Measurements from ENCODE around the gene ATCAY. TPM values are rescaled to one million over a fixed set of nuclear protein-coding genes. Genes with fewer than 3 reads are reported as not detected.

Gene ATCAY
- total RNA-seq, 1 donor from 2014 or later: under 0.01 TPM

DNA sequence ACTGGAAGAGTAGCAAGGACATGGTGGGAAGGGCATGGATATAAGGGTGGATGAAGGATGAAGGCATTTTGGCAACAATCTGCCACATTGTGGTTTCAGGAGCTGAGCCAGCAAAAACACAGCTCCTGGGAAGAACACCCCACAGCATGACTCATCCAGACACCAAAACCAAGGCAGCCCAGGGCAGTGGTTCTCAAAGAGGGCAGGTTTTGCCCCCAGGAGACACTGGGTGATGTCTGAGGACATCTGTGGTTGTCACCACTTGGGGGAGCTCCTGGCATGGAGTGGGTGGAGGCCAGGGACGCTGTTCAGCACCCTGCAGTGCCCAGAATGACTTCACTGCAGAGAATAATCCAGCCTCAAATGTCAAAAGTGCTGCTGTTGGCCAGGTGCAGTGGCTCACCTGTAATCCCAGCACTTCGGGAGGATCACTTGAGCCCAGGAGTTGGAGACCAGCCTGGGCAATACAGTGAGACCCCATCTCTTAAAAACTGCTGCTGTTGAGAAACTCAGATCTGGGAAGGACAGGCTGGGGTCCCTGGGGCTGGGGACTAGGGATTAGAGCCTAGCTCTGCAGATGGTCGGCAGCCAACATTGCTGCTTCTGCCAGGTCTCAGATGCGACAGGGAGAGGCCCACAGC is 27.8 kb upstream of the ATCAY start:
- peaks cover 0 to 15% (median 5%) of the 10 kb centered on the region in 3 donors for H3K27me3 ChIP-seq (ENCODE audit: control insufficient read depth in 3 of 3, insufficient read depth in 3 of 3, low read length in 3 of 3)
- H3K27ac ChIP-seq (ENCODE audit: low read depth, low read length): no peak overlapping the region
- no peak overlapping the region for H3K4me3 ChIP-seq (ENCODE audit: low read length in 3 of 3)
- H3K9me3 ChIP-seq (ENCODE audit: control insufficient read depth in 3 of 3, low read length in 3 of 3): peaks cover 2 to 15% (median 7%) of the 10 kb centered on the region in 3 donors
- H3K4me1 ChIP-seq (ENCODE audit: control insufficient read depth in 3 of 3, insufficient read depth in 3 of 3, low read length in 3 of 3): no peaks in the 10 kb centered on the region
- H3K36me3 ChIP-seq (ENCODE audit: control insufficient read depth in 3 of 3, insufficient read depth in 3 of 3, low read length in 3 of 3): no peaks in the 10 kb centered on the region
- no peak overlapping the region for H3K9ac ChIP-seq (ENCODE audit: low read depth in 1 of 3, low read length in 3 of 3)

GRCh38 chr19:3855320-3855719 is 25.2 kb upstream of the ATCAY start:
- H3K9ac ChIP-seq (ENCODE audit: low read depth in 1 of 3, low read length in 3 of 3): no peak overlapping the region
- no peak overlapping the region for H3K4me3 ChIP-seq (ENCODE audit: low read length in 3 of 3)
- H3K36me3 ChIP-seq (ENCODE audit: control insufficient read depth in 3 of 3, insufficient read depth in 3 of 3, low read length in 3 of 3): no peaks in the 10 kb centered on the region
- no peaks in the 10 kb centered on the region for H3K27me3 ChIP-seq (ENCODE audit: control insufficient read depth in 3 of 3, insufficient read depth in 3 of 3, low read length in 3 of 3)
- H3K4me1 ChIP-seq (ENCODE audit: control insufficient read depth in 3 of 3, insufficient read depth in 3 of 3, low read length in 3 of 3): no peaks in the 10 kb centered on the region
- H3K9me3 ChIP-seq (ENCODE audit: control insufficient read depth in 3 of 3, low read length in 3 of 3): peaks cover 2 to 15% (median 7%) of the 10 kb centered on the region in 3 donors
- H3K27ac ChIP-seq (ENCODE audit: low read depth, low read length): no peak overlapping the region

- Histone ChIP-seq H3K36me3 (ENCODE audit: control insufficient read depth in 3 of 3, insufficient read depth in 3 of 3, low read length in 3 of 3) (no peaks in the 10 kb centered on the region), H3K9ac (ENCODE audit: low read depth in 1 of 3, low read length in 3 of 3) (no peak overlapping the region), H3K27me3 (ENCODE audit: control insufficient read depth in 3 of 3, insufficient read depth in 3 of 3, low read length in 3 of 3) (peaks cover 0 to 6% (median 4%) of the 10 kb centered on the region in 3 donors), H3K9me3 (ENCODE audit: control insufficient read depth in 3 of 3, low read length in 3 of 3) (peaks cover 0 to 1% (median 0%) of the 10 kb centered on the region in 3 donors), H3K27ac (ENCODE audit: low read depth, low read length) (no peak overlapping the region), H3K4me1 (ENCODE audit: control insufficient read depth in 3 of 3, insufficient read depth in 3 of 3, low read length in 3 of 3) (no peaks in the 10 kb centered on the region), H3K4me3 (ENCODE audit: low read length in 3 of 3) (no peak overlapping the region)
Observed at GRCh38 chr19:3857449-3858003, 23.0 kb upstream of the ATCAY start.

DNA sequence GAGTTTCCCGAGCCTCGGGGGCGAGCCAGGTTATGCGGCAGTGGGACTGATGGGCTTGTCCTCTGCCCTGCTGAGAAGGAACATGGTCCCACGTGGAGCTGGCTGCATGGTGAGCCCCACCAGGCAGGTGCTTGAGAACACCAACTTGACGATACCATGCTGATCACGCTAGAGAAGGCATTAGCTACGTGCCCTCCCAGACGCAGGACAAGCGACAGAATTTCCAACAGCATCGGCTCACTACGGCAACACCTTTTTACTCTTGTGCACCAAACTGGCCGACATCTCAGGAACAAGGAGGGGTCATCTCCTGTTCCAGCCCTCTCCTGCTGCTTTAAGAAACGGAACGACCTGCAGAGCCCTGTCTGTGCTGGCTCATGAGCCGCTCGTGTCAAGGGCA is 20.0 kb upstream of the ATCAY start:
- Histone ChIP-seq H3K9me3 (ENCODE audit: control insufficient read depth in 3 of 3, low read length in 3 of 3) (no peaks in the 10 kb centered on the region), H3K27ac (ENCODE audit: low read depth, low read length) (no peak overlapping the region), H3K4me3 (ENCODE audit: low read length in 3 of 3) (no peak overlapping the region), H3K36me3 (ENCODE audit: control insufficient read depth in 3 of 3, insufficient read depth in 3 of 3, low read length in 3 of 3) (no peaks in the 10 kb centered on the region), H3K9ac (ENCODE audit: low read depth in 1 of 3, low read length in 3 of 3) (no peak overlapping the region), H3K27me3 (ENCODE audit: control insufficient read depth in 3 of 3, insufficient read depth in 3 of 3, low read length in 3 of 3) (peaks cover 10 to 21% (median 18%) of the 10 kb centered on the region in 3 donors), H3K4me1 (ENCODE audit: control insufficient read depth in 3 of 3, insufficient read depth in 3 of 3, low read length in 3 of 3) (no peaks in the 10 kb centered on the region)

GRCh38 chr19:3862826-3863500 is 17.5 kb upstream of the ATCAY start:
- no peaks in the 10 kb centered on the region for H3K36me3 ChIP-seq (ENCODE audit: control insufficient read depth in 3 of 3, insufficient read depth in 3 of 3, low read length in 3 of 3)
- H3K27me3 ChIP-seq (ENCODE audit: control insufficient read depth in 3 of 3, insufficient read depth in 3 of 3, low read length in 3 of 3): peaks cover 31 to 38% (median 31%) of the 10 kb centered on the region in 3 donors
- H3K27ac ChIP-seq (ENCODE audit: low read depth, low read length): no peak overlapping the region
- H3K9ac ChIP-seq (ENCODE audit: low read depth in 1 of 3, low read length in 3 of 3): no peak overlapping the region
- H3K4me3 ChIP-seq (ENCODE audit: low read length in 3 of 3): no peak overlapping the region
- no peaks in the 10 kb centered on the region for H3K9me3 ChIP-seq (ENCODE audit: control insufficient read depth in 3 of 3, low read length in 3 of 3)
- no peaks in the 10 kb centered on the region for H3K4me1 ChIP-seq (ENCODE audit: control insufficient read depth in 3 of 3, insufficient read depth in 3 of 3, low read length in 3 of 3)

GRCh38 chr19:3863648-3864047 is 16.8 kb upstream of the ATCAY start:
- Histone ChIP-seq H3K4me3 (ENCODE audit: low read length in 3 of 3) (no peak overlapping the region), H3K4me1 (ENCODE audit: control insufficient read depth in 3 of 3, insufficient read depth in 3 of 3, low read length in 3 of 3) (no peaks in the 10 kb centered on the region), H3K9ac (ENCODE audit: low read depth in 1 of 3, low read length in 3 of 3) (no peak overlapping the region), H3K36me3 (ENCODE audit: control insufficient read depth in 3 of 3, insufficient read depth in 3 of 3, low read length in 3 of 3) (no peaks in the 10 kb centered on the region), H3K9me3 (ENCODE audit: control insufficient read depth in 3 of 3, low read length in 3 of 3) (no peaks in the 10 kb centered on the region), H3K27ac (ENCODE audit: low read depth, low read length) (no peak overlapping the region), H3K27me3 (ENCODE audit: control insufficient read depth in 3 of 3, insufficient read depth in 3 of 3, low read length in 3 of 3) (peaks cover 34 to 43% (median 35%) of the 10 kb centered on the region in 3 donors)

GRCh38 chr19:3866910-3867638 is 13.4 kb upstream of the ATCAY start:
- Histone ChIP-seq H3K27me3 (ENCODE audit: control insufficient read depth in 3 of 3, insufficient read depth in 3 of 3, low read length in 3 of 3) (peaks cover 42 to 63% (median 54%) of the 10 kb centered on the region in 3 donors), H3K4me1 (ENCODE audit: control insufficient read depth in 3 of 3, insufficient read depth in 3 of 3, low read length in 3 of 3) (no peaks in the 10 kb centered on the region), H3K27ac (ENCODE audit: low read depth, low read length) (no peak overlapping the region), H3K36me3 (ENCODE audit: control insufficient read depth in 3 of 3, insufficient read depth in 3 of 3, low read length in 3 of 3) (no peaks in the 10 kb centered on the region), H3K4me3 (ENCODE audit: low read length in 3 of 3) (no peak overlapping the region), H3K9me3 (ENCODE audit: control insufficient read depth in 3 of 3, low read length in 3 of 3) (no peaks in the 10 kb centered on the region), H3K9ac (ENCODE audit: low read depth in 1 of 3, low read length in 3 of 3) (no peak overlapping the region)

DNA sequence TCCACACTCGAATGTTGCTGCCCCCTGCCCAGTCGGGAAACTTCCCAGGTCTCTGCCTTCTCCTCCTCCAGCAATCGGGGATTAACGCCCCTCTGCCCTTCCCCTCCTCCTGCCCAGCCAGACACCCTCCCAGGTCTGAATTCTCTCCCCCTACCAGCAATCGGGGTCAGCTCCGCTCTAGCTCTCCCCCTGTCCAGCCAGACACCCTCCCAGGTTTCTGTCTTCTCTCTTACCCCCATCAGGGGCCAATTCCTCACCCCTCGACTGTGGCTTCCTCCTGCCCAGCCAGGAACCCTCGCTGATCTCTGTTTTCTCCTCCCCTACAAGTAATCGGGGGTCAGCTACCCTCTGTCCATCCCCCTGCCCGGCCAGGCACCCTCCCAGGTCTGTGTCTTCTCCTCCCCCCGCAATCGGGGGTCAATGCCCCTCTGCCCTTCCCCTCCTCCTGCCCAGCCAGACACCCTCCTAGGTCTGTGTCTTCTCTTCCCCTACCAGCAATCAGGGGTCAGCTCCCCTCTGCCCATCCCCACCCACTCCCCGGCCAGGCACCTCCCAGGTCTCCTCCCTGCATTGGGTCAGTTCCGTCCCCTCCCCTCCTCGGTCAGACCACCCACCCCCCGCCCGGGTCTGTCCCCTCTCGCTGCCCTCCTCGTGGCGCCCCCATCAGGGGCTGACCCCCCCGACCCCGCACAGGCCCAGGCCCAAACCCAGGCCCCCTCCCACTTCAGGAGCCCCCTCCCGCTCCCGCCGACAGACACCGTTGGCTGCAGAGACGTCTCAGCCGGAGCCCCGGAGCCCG is 12.3 kb upstream of the ATCAY start:
- Histone ChIP-seq H3K27ac (ENCODE audit: low read depth, low read length) (no peak overlapping the region), H3K36me3 (ENCODE audit: control insufficient read depth in 3 of 3, insufficient read depth in 3 of 3, low read length in 3 of 3) (no peaks in the 10 kb centered on the region), H3K27me3 (ENCODE audit: control insufficient read depth in 3 of 3, insufficient read depth in 3 of 3, low read length in 3 of 3) (peaks cover 42 to 56% (median 55%) of the 10 kb centered on the region in 3 donors), H3K4me3 (ENCODE audit: low read length in 3 of 3) (no peak overlapping the region), H3K9ac (ENCODE audit: low read depth in 1 of 3, low read length in 3 of 3) (no peak overlapping the region), H3K9me3 (ENCODE audit: control insufficient read depth in 3 of 3, low read length in 3 of 3) (no peaks in the 10 kb centered on the region), H3K4me1 (ENCODE audit: control insufficient read depth in 3 of 3, insufficient read depth in 3 of 3, low read length in 3 of 3) (no peaks in the 10 kb centered on the region)

DNA sequence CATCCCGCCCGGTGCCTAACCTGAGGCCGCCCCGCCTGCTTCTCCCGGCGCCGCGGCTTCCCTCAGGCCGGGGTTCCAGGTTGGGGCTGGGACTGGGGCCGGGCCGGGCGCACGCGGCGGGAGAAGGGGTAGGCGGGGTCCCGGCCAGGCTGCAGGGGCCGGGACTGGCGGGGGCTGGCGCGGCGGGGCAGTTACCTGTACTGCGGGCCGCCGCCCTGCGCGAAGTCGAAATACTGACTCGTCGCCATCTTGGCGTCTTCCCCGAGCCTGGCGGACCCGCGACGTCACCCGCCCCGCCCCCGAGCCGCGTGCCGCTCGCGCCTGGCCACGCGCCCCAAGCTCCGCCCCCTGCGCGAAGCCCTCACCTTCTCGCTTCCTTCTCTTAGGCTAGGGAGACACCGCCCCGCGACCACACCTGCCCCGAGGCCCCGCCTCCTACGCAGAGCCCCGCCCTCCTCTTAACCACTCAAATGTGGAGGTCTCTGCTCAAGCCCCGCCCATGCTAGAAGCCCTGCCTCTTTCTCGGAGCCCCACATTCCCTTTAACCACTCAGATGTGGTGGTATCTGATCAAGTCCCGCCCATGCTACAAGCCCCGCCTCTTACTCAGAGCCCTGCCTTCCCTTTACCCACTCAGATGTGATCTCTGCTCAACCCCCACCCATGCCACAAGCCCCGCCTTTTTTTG is 11.6 kb upstream of the ATCAY start, which contains the start of gene ZFR2:
Gene ZFR2 (minus strand): TSS at position 269 of the 687 bp plus-strand sequence. CDS start 21 bp downstream, at position 248.
- Histone ChIP-seq H3K9me3 (ENCODE audit: control insufficient read depth in 3 of 3, low read length in 3 of 3) (no peaks in the 10 kb centered on the region), H3K27ac (ENCODE audit: low read depth, low read length) (no peak within 1 kb of the TSS), H3K9ac (ENCODE audit: low read depth in 1 of 3, low read length in 3 of 3) (no peak within 1 kb of the TSS), H3K27me3 (ENCODE audit: control insufficient read depth in 3 of 3, insufficient read depth in 3 of 3, low read length in 3 of 3) (peaks cover 38 to 51% (median 48%) of the 10 kb centered on the region in 3 donors), H3K4me1 (ENCODE audit: control insufficient read depth in 3 of 3, insufficient read depth in 3 of 3, low read length in 3 of 3) (no peaks in the 10 kb centered on the region), H3K4me3 (ENCODE audit: low read length in 3 of 3) (no peak within 1 kb of the TSS), H3K36me3 (ENCODE audit: control insufficient read depth in 3 of 3, insufficient read depth in 3 of 3, low read length in 3 of 3) (no peaks in the 10 kb centered on the region)

All from skeletal muscle tissue (tissue), 4 donors.